Uterus (tissue), 4 donors: ENCODE data around the gene SDCCAG8. TPM values are rescaled to one million over a fixed set of nuclear protein-coding genes. Genes with fewer than 3 reads are reported as not detected.

Experiments used
- DNase-seq, 2 donors: peaks; one replicate each; pipeline ENCODE4 v3.0.0-alpha.2; 2019 to 2020
- H3K27ac ChIP-seq, 2 donors: fragments of 200-600 bp; sonication (generic); 1 replicate in 1 of 2; 2 replicates in 1 of 2; pipeline ENCODE4 v1.5.1; 2016 to 2018
- H3K27me3 ChIP-seq, 2 donors: fragments of 200-600 bp; sonication (generic); one replicate each; pipeline ENCODE4 v1.5.1; 2018 to 2019; ENCODE audit warnings: control low read depth in 1 of 2
- H3K36me3 ChIP-seq, 2 donors: fragments of 200-600 bp; sonication (generic); one replicate each; pipeline ENCODE4 v1.5.1; 2019; ENCODE audit warnings: control low read depth in 1 of 2
- H3K4me1 ChIP-seq, 2 donors: fragments of 200-600 bp; sonication (generic); one replicate each; pipeline ENCODE4 v1.5.1; 2018 to 2019; ENCODE audit warnings: control low read depth in 1 of 2
- H3K4me3 ChIP-seq, 2 donors: fragments of 200-600 bp; sonication (generic); 1 replicate in 1 of 2; 2 replicates in 1 of 2; pipeline ENCODE4 v1.5.1; 2018 to 2019; ENCODE audit warnings: mild to moderate bottlenecking in 1 of 2
- H3K9me3 ChIP-seq, 2 donors: fragments of 200-600 bp; sonication (generic); one replicate each; pipeline ENCODE4 v1.5.1; 2019; ENCODE audit warnings: control low read depth in 1 of 2
- POLR2A ChIP-seq, 2 donors: fragments of 450-650 bp; IDR thresholded peaks; one replicate each; pipeline ENCODE4 v1.6.1; 2016; ENCODE audit warnings: antibody characterized with exemption in 2 of 2, mild to moderate bottlenecking in 1 of 2, moderate library complexity in 1 of 2
- intact Hi-C: fragments of 100-400 bp; cut with DNase I; formaldehyde crosslinking; loops from one replicate; pipeline ENCODE4 v1.15.1; 2023; ENCODE audit warnings: low total_unique reads
- total RNA-seq, 4 donors: library from RNA; depleted of rRNA in 3 of 4; stranded (reverse); fragments of >200 nt in 3 of 4; gene quantifications; one replicate each; pipeline versions ENCODE4 v1.1.0 to v1.2.4, GENCODE V29; 2014 to 2023
- TF ChIP-seq, protein P1 (sequence below), 4 experiments: fragments of 200-600 bp in 2 of 4; fragments of 450-650 bp in 2 of 4; sonication (generic) in 2 of 4; IDR thresholded peaks; one replicate each; pipeline ENCODE4 v1.5.1; 2016 to 2019; ENCODE audit warnings: antibody characterized with exemption in 4 of 4, mild to moderate bottlenecking in 2 of 4, moderate library complexity in 1 of 4
- donor health status: DM: yes; HTN: yes; CAD: no.

Gene SDCCAG8
- total RNA-seq, 4 donors from 2014 or later = 19.2 to 54.8 (median 49.7) TPM

DNA sequence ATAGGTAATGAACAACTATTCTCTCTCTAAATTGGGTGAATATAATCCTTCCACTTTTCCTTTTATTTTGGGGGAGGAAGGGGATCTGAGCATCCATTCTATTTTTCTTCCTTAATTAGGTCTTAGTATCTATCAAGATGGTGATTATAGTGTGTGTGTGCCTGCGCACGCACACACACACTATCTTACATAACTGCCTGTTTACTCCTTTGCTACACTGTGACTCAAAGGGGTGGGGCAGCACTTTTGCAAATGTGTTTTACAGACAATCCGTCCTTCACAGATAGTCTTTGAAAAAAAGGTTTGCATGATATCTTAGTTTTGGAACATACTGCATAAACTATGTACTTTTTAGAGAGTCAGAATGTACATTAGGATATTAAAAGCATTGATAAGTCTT lies 191.5 kb downstream of the SDCCAG8 start:
- no peak for TF ChIP-seq POLR2A (IDR thresholded peaks at IDR 0.05)
- TF ChIP-seq, protein P1, sequence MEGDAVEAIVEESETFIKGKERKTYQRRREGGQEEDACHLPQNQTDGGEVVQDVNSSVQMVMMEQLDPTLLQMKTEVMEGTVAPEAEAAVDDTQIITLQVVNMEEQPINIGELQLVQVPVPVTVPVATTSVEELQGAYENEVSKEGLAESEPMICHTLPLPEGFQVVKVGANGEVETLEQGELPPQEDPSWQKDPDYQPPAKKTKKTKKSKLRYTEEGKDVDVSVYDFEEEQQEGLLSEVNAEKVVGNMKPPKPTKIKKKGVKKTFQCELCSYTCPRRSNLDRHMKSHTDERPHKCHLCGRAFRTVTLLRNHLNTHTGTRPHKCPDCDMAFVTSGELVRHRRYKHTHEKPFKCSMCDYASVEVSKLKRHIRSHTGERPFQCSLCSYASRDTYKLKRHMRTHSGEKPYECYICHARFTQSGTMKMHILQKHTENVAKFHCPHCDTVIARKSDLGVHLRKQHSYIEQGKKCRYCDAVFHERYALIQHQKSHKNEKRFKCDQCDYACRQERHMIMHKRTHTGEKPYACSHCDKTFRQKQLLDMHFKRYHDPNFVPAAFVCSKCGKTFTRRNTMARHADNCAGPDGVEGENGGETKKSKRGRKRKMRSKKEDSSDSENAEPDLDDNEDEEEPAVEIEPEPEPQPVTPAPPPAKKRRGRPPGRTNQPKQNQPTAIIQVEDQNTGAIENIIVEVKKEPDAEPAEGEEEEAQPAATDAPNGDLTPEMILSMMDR (IDR thresholded peaks at IDR 0.05) = no peak
- no peak for DNase-seq
- no peak overlapping the region for H3K27ac ChIP-seq

DNA sequence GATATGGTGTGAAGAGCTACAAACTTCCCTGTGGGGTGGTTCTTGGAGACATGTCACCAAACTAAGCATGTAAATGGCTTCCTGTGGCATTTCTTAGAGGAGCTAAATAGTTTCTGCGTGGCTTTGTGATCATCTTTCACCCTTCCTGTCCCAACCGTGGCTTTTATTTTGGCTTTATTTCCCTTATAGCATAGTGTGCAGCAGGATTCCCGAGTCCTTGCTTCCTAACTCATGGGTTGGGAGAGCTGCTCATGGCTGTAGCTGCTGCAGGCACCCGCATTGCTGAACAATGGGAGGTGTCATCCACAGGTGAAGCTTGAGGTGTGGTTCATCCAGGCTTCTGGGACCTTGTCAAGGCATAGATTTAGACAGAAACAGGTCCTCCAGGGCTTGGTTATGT lies 192.0 kb downstream of the SDCCAG8 start:
- no peaks in the 10 kb centered on the region for H3K27me3 ChIP-seq
- intact Hi-C loops = no loop called here
- H3K27ac ChIP-seq = no peak overlapping the region
- DNase-seq = no peak
- no peaks in the 10 kb centered on the region for H3K9me3 ChIP-seq
- H3K36me3 ChIP-seq = no peaks in the 10 kb centered on the region
- H3K4me3 ChIP-seq = no peak overlapping the region
- TF ChIP-seq POLR2A (IDR thresholded peaks at IDR 0.05) = no peak
- TF ChIP-seq, protein P1 (IDR thresholded peaks at IDR 0.05) = no peak
- no peaks in the 10 kb centered on the region for H3K4me1 ChIP-seq

More for the DNA sequence above, 191.5 kb downstream of the SDCCAG8 start:
- no peaks in the 10 kb centered on the region for H3K4me1 ChIP-seq
- H3K36me3 ChIP-seq = no peaks in the 10 kb centered on the region
- no peaks in the 10 kb centered on the region for H3K9me3 ChIP-seq
- intact Hi-C loops = no loop called here
- no peaks in the 10 kb centered on the region for H3K27me3 ChIP-seq
- no peak overlapping the region for H3K4me3 ChIP-seq

GRCh38 chr1:243449373-243449772 lies 193.5 kb downstream of the SDCCAG8 start:
- no peak for TF ChIP-seq POLR2A (IDR thresholded peaks at IDR 0.05)
- TF ChIP-seq, protein P1 (IDR thresholded peaks at IDR 0.05) = no peak
- H3K27me3 ChIP-seq = no peaks in the 10 kb centered on the region
- no peaks in the 10 kb centered on the region for H3K4me1 ChIP-seq
- H3K36me3 ChIP-seq = no peaks in the 10 kb centered on the region
- no peak for DNase-seq
- intact Hi-C loops = no loop called here
- H3K27ac ChIP-seq = no peak overlapping the region
- H3K4me3 ChIP-seq = no peak overlapping the region
- H3K9me3 ChIP-seq = no peaks in the 10 kb centered on the region

DNA sequence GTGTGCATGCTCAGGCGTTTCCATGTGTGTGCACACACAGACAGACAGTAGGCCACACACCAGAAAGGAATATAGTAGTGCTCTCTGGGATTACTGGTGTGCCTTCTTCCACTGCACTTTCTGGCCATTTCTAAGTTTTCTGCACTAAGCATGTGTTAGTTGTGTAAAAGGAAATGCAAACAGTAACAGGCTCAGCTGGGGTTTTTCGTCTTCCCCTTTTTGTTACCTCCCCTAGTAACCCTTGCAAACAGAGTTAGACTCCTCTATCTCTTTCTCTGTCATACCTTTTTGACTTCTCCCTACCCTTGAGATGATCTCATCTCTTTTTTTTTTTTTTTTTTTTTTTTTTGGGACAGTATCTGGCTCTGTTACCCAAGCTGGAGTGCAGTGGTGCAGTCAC lies 196.3 kb downstream of the SDCCAG8 start:
- no peak for DNase-seq
- no peaks in the 10 kb centered on the region for H3K27me3 ChIP-seq
- no peak overlapping the region for H3K4me3 ChIP-seq
- H3K9me3 ChIP-seq = no peaks in the 10 kb centered on the region
- H3K4me1 ChIP-seq = no peaks in the 10 kb centered on the region
- intact Hi-C loops = no loop called here
- TF ChIP-seq, protein P1 (IDR thresholded peaks at IDR 0.05) = no peak
- TF ChIP-seq POLR2A (IDR thresholded peaks at IDR 0.05) = no peak
- H3K36me3 ChIP-seq = no peaks in the 10 kb centered on the region
- no peak overlapping the region for H3K27ac ChIP-seq

DNA sequence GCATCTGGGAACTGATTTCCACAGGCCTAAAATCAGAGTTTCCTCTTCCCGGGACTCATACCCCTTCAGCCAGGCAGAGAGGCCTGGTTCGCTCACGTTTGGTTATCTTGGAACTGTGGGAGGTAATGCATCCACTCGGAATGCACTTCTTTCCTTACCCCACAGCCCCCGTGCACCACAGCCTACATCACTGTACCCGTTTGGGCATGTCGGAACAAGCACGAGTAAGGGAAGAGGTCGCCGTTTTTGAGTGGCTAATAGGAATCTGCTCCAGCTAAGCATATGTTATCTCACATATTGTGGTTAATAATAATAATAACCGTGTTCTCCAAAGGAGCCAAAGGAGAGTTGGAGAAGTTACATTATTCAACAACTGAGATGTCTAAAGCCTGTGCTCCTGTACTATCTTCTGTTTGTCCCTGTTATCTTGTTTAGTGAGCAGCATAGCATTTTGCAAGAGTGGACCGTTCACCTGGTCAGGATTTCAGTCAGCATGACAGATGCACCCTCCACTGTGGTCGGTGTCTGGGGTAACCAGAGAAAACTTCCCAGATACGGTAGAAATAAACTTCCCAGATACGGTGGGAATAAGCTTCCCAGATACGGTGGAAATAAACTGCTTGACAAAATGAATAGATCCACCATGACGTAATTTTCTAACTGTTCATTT lies 198.6 kb downstream of the SDCCAG8 start:
- H3K4me3 ChIP-seq = no peak overlapping the region
- H3K4me1 ChIP-seq = no peaks in the 10 kb centered on the region
- intact Hi-C loops = no loop called here
- DNase-seq = no peak
- H3K36me3 ChIP-seq = no peaks in the 10 kb centered on the region
- TF ChIP-seq POLR2A (IDR thresholded peaks at IDR 0.05) = no peak
- TF ChIP-seq, protein P1 (IDR thresholded peaks at IDR 0.05) = no peak
- H3K9me3 ChIP-seq = no peaks in the 10 kb centered on the region
- H3K27me3 ChIP-seq = no peaks in the 10 kb centered on the region
- H3K27ac ChIP-seq = no peak overlapping the region
